A549 (cell line): ENCODE measurements around the gene MEG3. TPM values are rescaled to one million over a fixed set of nuclear protein-coding genes. Genes with fewer than 3 reads are reported as not detected.

Experiments used
- ATAC-seq, 2 experiments: fragments of 200-7000 bp in 1 of 2; fragments of >200 bp in 1 of 2; cut with Nextera tagmentation in 1 of 2; cut with Tn5 transposase in 1 of 2; 3 replicates each; pipeline versions ENCODE4 v1.8.0 to v1.9.1; 2018 to 2020; ENCODE audit warnings: mild to moderate bottlenecking in 1 of 2, moderate library complexity in 1 of 2
- CTCF ChIA-PET: fragments of 300-600 bp; sonication (Branson Sonifier 250); formaldehyde crosslinking; extraction: SDS; loops from one replicate; lab custom pipeline; 2021; ENCODE audit warnings: antibody characterized with exemption, inconsistent platforms; lab: Yijun Ruan, JAX
- POLR2A ChIA-PET: fragments of 350-600 bp; formaldehyde crosslinking; extraction: SDS; loops from one replicate; lab custom pipeline; 2021; ENCODE audit warnings: antibody characterized with exemption, inconsistent platforms; lab: Yijun Ruan, JAX
- DNase-seq, 2 experiments: peaks; one replicate each; pipeline versions ENCODE4 v3.0.0 to v3.0.0-alpha.2; 2011 to 2016; ENCODE audit warnings: low read depth in 1 of 2, low spot score in 1 of 2
- FAIRE-seq: peaks from 2 replicates; lab custom pipeline; 2011; peaks lifted over from hg19 to GRCh38; lab: Jason Lieb, UNC
- H3K27ac ChIP-seq, 2 experiments: fragments of >200 bp; sonication (Bioruptor Twin); formaldehyde crosslinking; 3 replicates each; pipeline ENCODE4 v1.5.1; 2016 to 2017
- H3K4me1 ChIP-seq: fragments of >200 bp; sonication (Bioruptor Twin); formaldehyde crosslinking; 3 replicates; pipeline ENCODE4 v1.6.1; 2016
- H3K4me2 ChIP-seq: fragments of >200 bp; sonication (Bioruptor Twin); formaldehyde crosslinking; 3 replicates; pipeline ENCODE4 v1.6.1; 2016
- H3K4me3 ChIP-seq: fragments of >200 bp; sonication (Bioruptor Twin); formaldehyde crosslinking; 3 replicates; pipeline ENCODE4 v1.5.1; 2016
- H3K9me3 ChIP-seq: fragments of >200 bp; sonication (Bioruptor Twin); formaldehyde crosslinking; 3 replicates; pipeline ENCODE4 v1.6.1; 2016
- CBX8 ChIP-seq: fragments of 200-600 bp; sonication (generic); IDR thresholded peaks from 2 replicates; pipeline ENCODE4 v1.6.1; 2016
- CEBPB ChIP-seq, 2 experiments: fragments of >200 bp in 1 of 2; sonication (Bioruptor Twin) in 1 of 2; formaldehyde crosslinking in 1 of 2; IDR thresholded peaks; 2 replicates each; pipeline ENCODE4 v1.6.1; 2012 to 2016
- EHMT2 ChIP-seq: fragments of 200-600 bp; sonication (generic); IDR thresholded peaks from 2 replicates; pipeline ENCODE4 v1.6.1; 2016; ENCODE audit warnings: antibody characterized with exemption, low read depth, mild to moderate bottlenecking, moderate library complexity
- FOSL2 ChIP-seq, 2 experiments: fragments of 450-650 bp in 1 of 2; fragments of >200 bp in 1 of 2; sonication (Bioruptor Twin) in 1 of 2; formaldehyde crosslinking; IDR thresholded peaks; 2 replicates each; pipeline versions ENCODE4 v1.5.0 to v1.6.1; 2016 to 2020; ENCODE audit warnings: mild to moderate bottlenecking in 1 of 2, moderate library complexity in 1 of 2
- GATA3 ChIP-seq: IDR thresholded peaks from 2 replicates; pipeline ENCODE4 v1.6.1; 2012; ENCODE audit warnings: borderline replicate concordance
- HOXA7 ChIP-seq: fragments of 250-450 bp; sonication (Bioruptor Pico); IDR thresholded peaks from 2 replicates; pipeline ENCODE4 v1.5.0; 2020; ENCODE audit warnings: mild to moderate bottlenecking, moderate library complexity
- HOXB5 ChIP-seq: fragments of 250-450 bp; sonication (Bioruptor Pico); IDR thresholded peaks from 2 replicates; pipeline ENCODE4 v1.5.0; 2020; ENCODE audit warnings: mild to moderate bottlenecking, moderate library complexity
- KDM5A ChIP-seq: fragments of 200-600 bp; sonication (generic); IDR thresholded peaks from 2 replicates; pipeline ENCODE4 v1.6.1; 2016; ENCODE audit warnings: antibody characterized with exemption, mild to moderate bottlenecking
- MAZ ChIP-seq: fragments of 150-350 bp; IDR thresholded peaks from 2 replicates; pipeline ENCODE4 v1.6.1; 2014; ENCODE audit warnings: antibody characterized with exemption, low read depth, low read length, borderline replicate concordance
- NFE2L2 ChIP-seq: fragments of 150-350 bp; conservative IDR thresholded peaks from 2 replicates; pipeline ENCODE4 v1.6.1; 2014; ENCODE audit warnings: low read length
- PHF8 ChIP-seq: fragments of 200-600 bp; sonication (generic); IDR thresholded peaks from 2 replicates; pipeline ENCODE4 v1.6.1; 2016; ENCODE audit warnings: low read depth, mild to moderate bottlenecking, antibody characterized with exemption, moderate library complexity, borderline replicate concordance
- POLR2A ChIP-seq: IDR thresholded peaks from 2 replicates; pipeline ENCODE4 v1.6.1; 2012; ENCODE audit warnings: mild to moderate bottlenecking, low read length
- RARB ChIP-seq: fragments of 250-450 bp; sonication (Bioruptor Pico); IDR thresholded peaks from 2 replicates; pipeline ENCODE4 v1.8.0; 2021; ENCODE audit warnings: mild to moderate bottlenecking, moderate library complexity
- RCOR1 ChIP-seq: fragments of 150-350 bp; IDR thresholded peaks from 2 replicates; pipeline ENCODE4 v1.6.1; 2014; ENCODE audit warnings: antibody characterized with exemption, low read length, low read depth
- RFX5 ChIP-seq: fragments of 450-650 bp; IDR thresholded peaks from 2 replicates; pipeline ENCODE4 v1.7.1; 2014; ENCODE audit warnings: antibody characterized with exemption, mild to moderate bottlenecking, moderate library complexity
- RNF2 ChIP-seq: fragments of 200-600 bp; sonication (generic); IDR thresholded peaks from 2 replicates; pipeline ENCODE4 v1.6.1; 2016; ENCODE audit warnings: low read depth, mild to moderate bottlenecking, antibody characterized with exemption, moderate library complexity, borderline replicate concordance
- SMC3 ChIP-seq: fragments of >200 bp; sonication (Bioruptor Twin); formaldehyde crosslinking; IDR thresholded peaks from 3 replicates; pipeline ENCODE4 v1.6.1; 2018; ENCODE audit warnings: inconsistent platforms
- ZC3H11A ChIP-seq: fragments of 450-650 bp; IDR thresholded peaks from 2 replicates; pipeline ENCODE4 v1.6.1; 2014; ENCODE audit warnings: antibody characterized with exemption, mild to moderate bottlenecking
- ZSCAN20 ChIP-seq: fragments of 250-450 bp; sonication (Bioruptor Pico); IDR thresholded peaks from 2 replicates; pipeline ENCODE4 v1.8.0; 2022; ENCODE audit warnings: mild to moderate bottlenecking, moderate library complexity
- WGBS: methylation state at CpG from one replicate; pipeline ENCODE4 v1.1.6; 2017; ENCODE audit errors: missing lambda C conversion rate; 5-methylcytosine and 5-hydroxymethylcytosine counted together
- polyA plus RNA-seq, 4 experiments: library from polyadenylated mRNA; depleted of rRNA in 3 of 4; stranded (reverse); fragments of >200 nt; fragmentation: RNase III in 1 of 4; extraction: RNeasy Plus Mini Kit Qiagen cat#74134 plus additional on column Dnase treatment in 1 of 4; gene quantifications; 2 replicates in 3 of 4; 3 replicates in 1 of 4; pipeline ENCODE4 v1.2.3, GENCODE V29; 2011 to 2017
- TF ChIP-seq, protein P1 (sequence below): fragments of 450-650 bp; IDR thresholded peaks from 2 replicates; pipeline ENCODE4 v1.6.1; 2014; ENCODE audit warnings: antibody characterized with exemption
- TF ChIP-seq, protein P2 (sequence below): fragments of 150-350 bp; IDR thresholded peaks from 2 replicates; pipeline ENCODE4 v1.6.1; 2014; ENCODE audit warnings: low read depth, mild to moderate bottlenecking, low read length
- TF ChIP-seq, protein P3 (sequence below): fragments of >200 bp; sonication (Bioruptor Twin); formaldehyde crosslinking; IDR thresholded peaks from 2 replicates; pipeline ENCODE4 v1.6.1; 2016

The MEG3 gene
- polyA plus RNA-seq, 2 of the 4 experiments (the other 2 are of a cell fraction) = 27.0 to 56.7 TPM

DNA sequence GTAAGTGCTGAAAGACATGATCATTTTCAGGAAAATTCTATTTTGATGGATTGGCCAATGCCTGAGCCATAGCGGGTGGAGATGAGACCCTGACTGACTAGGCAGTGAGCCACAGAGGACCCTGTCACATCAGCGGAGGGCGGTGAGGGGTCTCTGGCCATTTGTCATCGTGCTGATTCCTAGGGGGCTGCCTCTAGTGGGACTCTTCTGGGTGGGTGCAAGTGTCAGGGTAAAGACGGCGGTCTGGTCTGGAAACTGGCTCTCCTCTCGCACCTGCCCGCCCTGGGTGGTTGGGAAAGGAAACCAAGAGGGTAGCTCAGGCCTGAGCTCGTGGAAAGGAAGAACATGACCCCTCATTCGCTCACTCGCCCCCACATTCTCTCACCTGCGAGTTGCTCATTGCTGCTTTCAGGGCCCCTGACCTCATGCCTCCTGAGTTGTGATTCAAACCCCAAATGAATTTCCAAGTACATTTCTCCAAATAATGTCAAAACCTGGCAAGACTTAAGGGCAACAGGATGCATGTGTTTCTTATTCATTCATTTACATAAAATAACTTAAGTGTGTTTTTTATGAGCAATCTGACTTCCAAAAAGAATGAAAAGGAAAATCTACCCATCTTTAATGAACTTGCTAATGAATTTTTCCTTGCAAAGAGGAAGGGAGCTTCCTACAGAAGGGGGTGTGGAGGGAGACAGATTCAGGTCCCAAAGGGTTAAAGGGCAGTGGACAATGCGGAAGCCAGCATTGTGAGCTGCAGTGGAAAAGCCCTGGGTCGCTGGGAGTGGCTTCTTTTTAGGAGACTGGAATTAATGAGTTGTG lies 12.8 kb downstream of the MEG3 start:
- H3K4me1 ChIP-seq = peaks cover 11% of the 10 kb centered on the region; the same call in 1 of the 3 replicates
- H3K4me2 ChIP-seq = no peak overlapping the region
- no peaks in the 10 kb centered on the region for H3K9me3 ChIP-seq
- ATAC-seq (no peak), FAIRE-seq (peak; percentile 7), DNase-seq (no peak)
- TF ChIP-seq MAZ = no peak
- TF ChIP-seq FOSL2 (IDR thresholded peaks at IDR 0.05) = no peak
- no peak for TF ChIP-seq FOSL2 (CRISPR knock-in tag; IDR thresholded peaks at IDR 0.05)
- no peak for TF ChIP-seq RFX5
- TF ChIP-seq ZSCAN20 (CRISPR knock-in tag) = no peak
- no peak for TF ChIP-seq ZC3H11A
- TF ChIP-seq RARB (CRISPR knock-in tag) = no peak
- no peak for TF ChIP-seq EHMT2
- TF ChIP-seq, protein P1, sequence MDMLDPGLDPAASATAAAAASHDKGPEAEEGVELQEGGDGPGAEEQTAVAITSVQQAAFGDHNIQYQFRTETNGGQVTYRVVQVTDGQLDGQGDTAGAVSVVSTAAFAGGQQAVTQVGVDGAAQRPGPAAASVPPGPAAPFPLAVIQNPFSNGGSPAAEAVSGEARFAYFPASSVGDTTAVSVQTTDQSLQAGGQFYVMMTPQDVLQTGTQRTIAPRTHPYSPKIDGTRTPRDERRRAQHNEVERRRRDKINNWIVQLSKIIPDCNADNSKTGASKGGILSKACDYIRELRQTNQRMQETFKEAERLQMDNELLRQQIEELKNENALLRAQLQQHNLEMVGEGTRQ = no peak
- TF ChIP-seq PHF8 = no peak
- no peak for TF ChIP-seq SMC3
- no peak for TF ChIP-seq RCOR1
- no peak for TF ChIP-seq RNF2
- TF ChIP-seq, protein P2, sequence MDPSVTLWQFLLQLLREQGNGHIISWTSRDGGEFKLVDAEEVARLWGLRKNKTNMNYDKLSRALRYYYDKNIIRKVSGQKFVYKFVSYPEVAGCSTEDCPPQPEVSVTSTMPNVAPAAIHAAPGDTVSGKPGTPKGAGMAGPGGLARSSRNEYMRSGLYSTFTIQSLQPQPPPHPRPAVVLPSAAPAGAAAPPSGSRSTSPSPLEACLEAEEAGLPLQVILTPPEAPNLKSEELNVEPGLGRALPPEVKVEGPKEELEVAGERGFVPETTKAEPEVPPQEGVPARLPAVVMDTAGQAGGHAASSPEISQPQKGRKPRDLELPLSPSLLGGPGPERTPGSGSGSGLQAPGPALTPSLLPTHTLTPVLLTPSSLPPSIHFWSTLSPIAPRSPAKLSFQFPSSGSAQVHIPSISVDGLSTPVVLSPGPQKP = no peak
- no peak for TF ChIP-seq KDM5A
- no peak for TF ChIP-seq HOXB5 (CRISPR knock-in tag)
- no peak for TF ChIP-seq CBX8
- TF ChIP-seq, protein P3, sequence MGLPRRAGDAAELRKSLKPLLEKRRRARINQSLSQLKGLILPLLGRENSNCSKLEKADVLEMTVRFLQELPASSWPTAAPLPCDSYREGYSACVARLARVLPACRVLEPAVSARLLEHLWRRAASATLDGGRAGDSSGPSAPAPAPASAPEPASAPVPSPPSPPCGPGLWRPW = no peak
- POLR2A ChIA-PET = no interaction called here
- no peak overlapping the region for H3K4me3 ChIP-seq
- WGBS = 83% methylated on average over 14 of the region's 14 CpGs
- no peak overlapping the region for H3K27ac ChIP-seq
- CTCF ChIA-PET = no interaction called here

DNA sequence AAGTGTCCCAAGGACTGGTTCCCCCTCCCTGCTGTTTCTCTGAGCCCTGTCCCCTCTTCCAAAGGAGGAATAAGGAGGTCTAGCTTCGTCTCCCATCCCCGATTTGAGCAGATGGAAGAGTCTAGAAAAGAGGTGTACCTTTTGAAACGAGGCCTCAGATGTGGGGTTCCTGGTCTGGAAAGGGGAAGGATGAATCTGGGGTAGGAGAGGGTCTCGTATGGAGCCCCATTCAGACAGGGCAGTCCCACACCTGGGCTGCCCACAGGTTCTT lies 13.3 kb downstream of the MEG3 start:
- Histone ChIP-seq H3K4me1 (peaks cover 11% of the 10 kb centered on the region; the same call in 1 of the 3 replicates), H3K27ac (no peak overlapping the region), H3K4me2 (no peak overlapping the region), H3K4me3 (no peak overlapping the region), H3K9me3 (no peaks in the 10 kb centered on the region)
- TF ChIP-seq CEBPB (IDR thresholded peaks at IDR 0.05) = no peak
- TF ChIP-seq NFE2L2 = no peak
- TF ChIP-seq, protein P3 = no peak
- TF ChIP-seq POLR2A = no peak
- TF ChIP-seq RFX5 = no peak
- FAIRE-seq (no peak), DNase-seq (no peak), ATAC-seq (no peak)
- WGBS = 47% methylated on average over 4 of the region's 4 CpGs
- ChIA-PET POLR2A (no interaction called here), CTCF (interaction anchor here (0.6 kb wide), 1 partner anchor 437 kb away, joined by 8 read pairs; no protein-coding TSS in a partner anchor)

DNA sequence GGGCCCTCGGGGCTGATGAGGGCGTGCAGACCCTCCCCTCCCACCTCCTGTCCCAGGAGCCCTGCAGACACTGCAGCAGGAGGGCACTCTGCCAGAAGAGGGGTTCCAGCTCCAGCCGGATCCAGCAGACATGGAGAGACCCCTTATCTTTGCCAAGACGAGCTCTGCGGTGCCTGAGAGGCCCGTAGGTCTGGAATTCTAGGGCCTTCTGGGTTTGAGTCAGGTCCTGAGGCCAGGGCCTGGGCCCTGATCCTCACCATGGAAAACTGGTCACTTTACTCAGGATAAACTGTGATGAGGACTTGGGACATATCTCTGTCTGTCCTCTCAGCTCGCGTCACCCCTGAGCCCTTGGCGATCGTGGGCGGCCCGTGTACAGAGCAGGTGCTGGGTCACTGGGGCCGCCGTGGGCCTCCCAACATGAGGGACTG lies 13.8 kb downstream of the MEG3 start:
- H3K27ac ChIP-seq = no peak overlapping the region
- POLR2A ChIA-PET = no interaction called here
- FAIRE-seq = no peak
- no peak overlapping the region for H3K4me2 ChIP-seq
- no peaks in the 10 kb centered on the region for H3K9me3 ChIP-seq
- peaks cover 11% of the 10 kb centered on the region; the same call in 1 of the 3 replicates for H3K4me1 ChIP-seq
- no peak for DNase-seq
- TF ChIP-seq PHF8 = no peak
- no peak for TF ChIP-seq HOXA7 (CRISPR knock-in tag)
- TF ChIP-seq GATA3 = no peak
- CTCF ChIA-PET = interaction anchor here (0.6 to 1.3 kb wide), 2 partner anchors 12 to 438 kb away, joined by 3 to 8 read pairs; no protein-coding TSS in a partner anchor
- no peak for ATAC-seq
- WGBS = 88% methylated on average over 11 of the region's 14 CpGs
- H3K4me3 ChIP-seq = no peak overlapping the region
